ENCODE results near the gene OGDH.

DNA sequence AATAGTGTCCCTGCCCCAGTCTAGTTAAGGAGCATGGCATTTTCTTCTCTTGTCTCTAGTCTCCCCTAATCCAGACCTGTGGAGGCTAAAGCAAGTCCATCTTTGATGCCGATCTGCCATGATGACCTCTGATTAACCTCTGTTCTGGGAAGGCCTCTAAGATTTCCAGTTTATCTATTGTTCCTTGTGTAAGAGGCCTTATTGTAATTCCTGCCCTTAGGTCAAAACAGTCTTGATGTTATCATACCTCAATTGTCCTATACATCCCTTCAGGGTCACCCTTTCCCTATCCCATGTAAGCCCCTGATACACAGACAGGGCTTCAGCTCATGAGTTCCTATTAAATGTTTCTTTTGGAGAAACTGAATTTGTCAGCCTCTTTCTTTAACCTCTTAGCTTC, 137.3 kb downstream of the OGDH start:
- TF ChIP-seq POLR2AphosphoS5 (IDR thresholded peaks at IDR 0.05) (no peak), POLR2A (IDR thresholded peaks at IDR 0.05) (no peak)
- TF ChIP-seq, protein P1, sequence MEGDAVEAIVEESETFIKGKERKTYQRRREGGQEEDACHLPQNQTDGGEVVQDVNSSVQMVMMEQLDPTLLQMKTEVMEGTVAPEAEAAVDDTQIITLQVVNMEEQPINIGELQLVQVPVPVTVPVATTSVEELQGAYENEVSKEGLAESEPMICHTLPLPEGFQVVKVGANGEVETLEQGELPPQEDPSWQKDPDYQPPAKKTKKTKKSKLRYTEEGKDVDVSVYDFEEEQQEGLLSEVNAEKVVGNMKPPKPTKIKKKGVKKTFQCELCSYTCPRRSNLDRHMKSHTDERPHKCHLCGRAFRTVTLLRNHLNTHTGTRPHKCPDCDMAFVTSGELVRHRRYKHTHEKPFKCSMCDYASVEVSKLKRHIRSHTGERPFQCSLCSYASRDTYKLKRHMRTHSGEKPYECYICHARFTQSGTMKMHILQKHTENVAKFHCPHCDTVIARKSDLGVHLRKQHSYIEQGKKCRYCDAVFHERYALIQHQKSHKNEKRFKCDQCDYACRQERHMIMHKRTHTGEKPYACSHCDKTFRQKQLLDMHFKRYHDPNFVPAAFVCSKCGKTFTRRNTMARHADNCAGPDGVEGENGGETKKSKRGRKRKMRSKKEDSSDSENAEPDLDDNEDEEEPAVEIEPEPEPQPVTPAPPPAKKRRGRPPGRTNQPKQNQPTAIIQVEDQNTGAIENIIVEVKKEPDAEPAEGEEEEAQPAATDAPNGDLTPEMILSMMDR (IDR thresholded peaks at IDR 0.05), result no peak

Data from breast epithelium (tissue), 3 donors.